Naive B cell (primary cell): ENCODE measurements around the gene SYNGR3. TPM values are rescaled to one million over a fixed set of nuclear protein-coding genes. Genes with fewer than 3 reads are reported as not detected.
"Not testable (repeated sequence)": the region's sequence is repeated elsewhere in the genome, so short reads cannot be mapped to it uniquely, and the experiment has no call there.

Source experiments
- ATAC-seq, 2 donors: fragments of 150-1000 bp; cut with Tn5 transposase; 2 replicates each; pipeline ENCODE4 v1.10.0; 2021; ENCODE audit warnings: low read depth in 2 of 2, mild to moderate bottlenecking in 2 of 2, moderate library complexity in 2 of 2
- DNase-seq: peaks from one replicate; pipeline ENCODE4 v3.0.0; 2022
- H3K27ac Mint-ChIP-seq, 6 donors: one replicate each; pipeline ENCODE4 v1.8.0; 2020 to 2022; ENCODE audit warnings: mild to moderate bottlenecking in 6 of 6, mixed read lengths in 6 of 6, moderate library complexity in 5 of 6, inconsistent platforms in 2 of 6
- H3K27me3 Mint-ChIP-seq, 3 donors: one replicate each; pipeline ENCODE4 v1.8.0; 2021 to 2022; ENCODE audit warnings: mixed read lengths in 3 of 3, mild to moderate bottlenecking in 1 of 3
- H3K36me3 Mint-ChIP-seq, 2 donors: one replicate each; pipeline ENCODE4 v1.8.0; 2020 to 2022; ENCODE audit warnings: mixed read lengths in 2 of 2, inconsistent platforms in 1 of 2, mild to moderate bottlenecking in 1 of 2
- H3K4me1 Mint-ChIP-seq, 3 donors: one replicate each; pipeline ENCODE4 v1.8.0; 2020 to 2022; ENCODE audit warnings: mixed read lengths in 3 of 3, inconsistent platforms in 1 of 3, mild to moderate bottlenecking in 1 of 3, moderate library complexity in 1 of 3
- H3K4me3 Mint-ChIP-seq, 8 donors: one replicate each; pipeline ENCODE4 v1.8.0; 2020 to 2022; ENCODE audit warnings: mild to moderate bottlenecking in 8 of 8, mixed read lengths in 8 of 8, moderate library complexity in 8 of 8, inconsistent platforms in 2 of 8
- H3K9me3 Mint-ChIP-seq, 7 donors: one replicate each; pipeline ENCODE4 v1.8.0; 2020 to 2022; ENCODE audit warnings: mixed read lengths in 7 of 7, mild to moderate bottlenecking in 5 of 7, inconsistent platforms in 2 of 7, moderate library complexity in 1 of 7
- polyA plus RNA-seq, 6 donors: library from polyadenylated mRNA; unstranded; fragments of 300-500 nt; fragmentation: Illumina TruSeq; gene quantifications; one replicate each; pipeline ENCODE4 v1.2.3, GENCODE V29; 2021; ENCODE audit warnings: low read depth in 6 of 6

Gene SYNGR3
- polyA plus RNA-seq, 6 donors from 2014 or later, result 1.5 to 4.1 (median 2.8) TPM; not detected in 1

DNA sequence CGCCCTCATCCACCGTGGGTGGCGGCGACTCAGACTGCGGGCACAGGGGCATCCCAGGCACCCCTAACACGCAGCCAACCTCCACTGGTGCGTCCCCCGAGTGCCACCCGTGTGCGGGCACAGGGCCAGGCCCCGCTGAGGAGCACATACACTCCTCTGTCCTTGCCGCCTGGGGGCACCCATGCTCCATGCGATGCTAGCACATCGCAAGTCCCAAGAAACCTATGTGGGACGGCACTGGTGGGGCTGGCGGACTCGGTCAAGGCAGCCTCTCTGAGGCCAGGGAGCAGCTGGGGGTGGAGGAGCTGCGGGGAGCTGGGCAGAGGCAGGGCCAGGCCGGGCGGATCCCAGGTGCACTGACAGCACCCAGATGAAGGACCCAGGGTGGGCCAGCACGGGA lies 15.9 kb downstream of the SYNGR3 start:
- Mint-ChIP-seq H3K4me3 (peak overlapping the region in 3 of 8 donors; percentile 42 to 74 (median 50)), H3K9me3 (no peaks in the 10 kb centered on the region), H3K27me3 (no peaks in the 10 kb centered on the region), H3K27ac (peak overlapping the region in 1 of 6 donors; percentile 29), H3K4me1 (peaks cover 38 to 58% (median 38%) of the 10 kb centered on the region in 3 donors), H3K36me3 (no peaks in the 10 kb centered on the region)
- ATAC-seq (no peak), DNase-seq (no peak)

DNA sequence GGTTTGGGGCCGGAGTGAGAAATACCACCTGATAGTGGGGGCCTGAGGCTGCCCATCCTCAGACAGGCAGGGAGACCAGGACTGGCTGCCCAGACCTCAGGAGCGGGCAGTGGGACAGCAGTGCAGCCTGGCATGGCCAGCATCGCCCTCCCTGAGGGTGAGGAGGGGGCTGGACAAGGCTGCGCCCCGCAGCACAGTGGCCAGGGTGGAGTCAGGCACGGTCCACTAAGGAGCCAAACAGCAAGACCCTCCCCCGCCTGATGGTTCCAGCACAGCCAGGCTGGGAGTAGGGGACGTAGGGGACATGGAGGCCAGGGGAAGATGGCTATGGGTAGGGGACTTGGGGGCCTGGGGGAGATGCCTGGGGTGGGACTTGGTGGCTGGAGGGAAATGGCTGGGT lies 16.5 kb downstream of the SYNGR3 start:
- ATAC-seq, result no peak
- peaks cover 38 to 58% (median 38%) of the 10 kb centered on the region in 3 donors for H3K4me1 Mint-ChIP-seq
- no peaks in the 10 kb centered on the region for H3K27me3 Mint-ChIP-seq
- H3K9me3 Mint-ChIP-seq, result no peaks in the 10 kb centered on the region
- H3K27ac Mint-ChIP-seq, result peak overlapping the region in 2 of 6 donors; percentile 71 to 81
- H3K36me3 Mint-ChIP-seq, result no peaks in the 10 kb centered on the region
- DNase-seq, result no peak
- H3K4me3 Mint-ChIP-seq, result peak overlapping the region in 5 of 8 donors; percentile 22 to 74 (median 51)

DNA sequence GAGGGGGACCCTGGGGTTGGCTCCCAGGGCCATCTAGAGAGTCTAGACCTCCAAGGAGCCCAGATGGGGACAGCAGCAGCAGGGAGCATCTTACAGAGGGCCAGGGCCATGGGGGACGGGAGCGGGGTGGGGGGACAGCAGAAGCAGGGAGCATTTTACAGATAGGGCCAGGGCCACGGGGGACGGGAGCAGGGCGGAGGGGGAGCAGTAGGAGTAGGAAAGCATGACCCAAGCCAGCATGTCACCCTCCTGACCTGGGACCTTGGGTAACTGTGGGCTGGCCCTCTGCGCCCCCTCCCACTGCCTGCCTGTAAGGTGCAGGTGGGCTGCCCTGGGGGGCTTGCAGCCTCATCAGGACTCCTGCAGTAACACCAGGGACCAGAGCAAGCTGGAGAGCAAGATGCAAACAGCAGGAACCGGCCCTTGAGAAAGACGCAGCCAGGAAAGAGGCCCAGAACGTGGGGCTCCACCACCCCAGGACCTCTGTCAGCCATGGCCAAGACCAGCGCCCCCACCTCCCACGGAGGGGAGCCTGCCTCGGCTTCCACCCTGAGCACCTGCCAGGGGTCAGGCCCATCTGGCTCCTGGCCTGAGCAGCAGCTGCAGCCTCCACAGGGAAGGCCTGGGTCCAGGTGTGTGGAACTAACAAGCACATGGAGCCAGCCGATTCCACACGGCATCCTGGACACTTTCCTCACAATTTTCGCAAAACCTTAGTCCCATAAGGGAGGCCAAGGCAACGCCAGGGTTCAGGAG lies 17.5 kb downstream of the SYNGR3 start:
- H3K4me1 Mint-ChIP-seq, result peaks cover 38 to 58% (median 38%) of the 10 kb centered on the region in 3 donors
- H3K9me3 Mint-ChIP-seq, result no peaks in the 10 kb centered on the region
- no peaks in the 10 kb centered on the region for H3K36me3 Mint-ChIP-seq
- ATAC-seq, result no peak
- DNase-seq, result no peak
- H3K27ac Mint-ChIP-seq, result peak overlapping the region in 1 of 6 donors; percentile 60
- H3K4me3 Mint-ChIP-seq, result peak overlapping the region; percentile 72 to 89 (median 79)
- no peaks in the 10 kb centered on the region for H3K27me3 Mint-ChIP-seq

DNA sequence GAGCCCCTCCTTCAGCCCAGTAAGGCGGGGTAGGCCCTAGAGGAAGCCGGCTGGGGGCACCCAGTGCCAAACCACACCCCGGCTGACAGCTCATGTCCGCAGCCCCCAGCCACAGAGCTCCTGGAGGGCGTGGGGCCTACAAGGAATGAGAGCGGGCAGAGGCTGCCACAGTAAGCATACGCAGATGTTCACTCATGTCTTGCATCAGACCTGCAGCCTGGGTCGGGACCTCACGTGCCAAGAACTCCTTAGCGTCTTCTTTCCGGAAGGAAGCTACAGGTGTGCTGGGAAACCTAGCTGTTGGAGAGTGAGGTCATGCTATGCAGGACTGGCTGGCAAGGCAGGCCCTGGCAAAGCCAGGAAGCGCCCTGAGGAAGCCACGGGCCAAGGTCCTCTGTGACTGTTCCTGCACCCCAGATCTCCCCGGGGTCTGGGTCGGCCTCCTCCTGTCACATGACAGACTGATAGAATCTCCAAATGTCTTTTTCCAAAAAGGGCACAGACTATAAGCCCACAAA lies 18.3 kb downstream of the SYNGR3 start:
- DNase-seq (no peak), ATAC-seq (no peak)
- no peaks in the 10 kb centered on the region for H3K9me3 Mint-ChIP-seq
- no peaks in the 10 kb centered on the region for H3K27me3 Mint-ChIP-seq
- peaks cover 38 to 58% (median 38%) of the 10 kb centered on the region in 3 donors for H3K4me1 Mint-ChIP-seq
- H3K27ac Mint-ChIP-seq, result peak overlapping the region in 4 of 6 donors; percentile 5 to 60 (median 10)
- H3K4me3 Mint-ChIP-seq, result peak overlapping the region; percentile 72 to 93 (median 82)
- no peaks in the 10 kb centered on the region for H3K36me3 Mint-ChIP-seq

DNA sequence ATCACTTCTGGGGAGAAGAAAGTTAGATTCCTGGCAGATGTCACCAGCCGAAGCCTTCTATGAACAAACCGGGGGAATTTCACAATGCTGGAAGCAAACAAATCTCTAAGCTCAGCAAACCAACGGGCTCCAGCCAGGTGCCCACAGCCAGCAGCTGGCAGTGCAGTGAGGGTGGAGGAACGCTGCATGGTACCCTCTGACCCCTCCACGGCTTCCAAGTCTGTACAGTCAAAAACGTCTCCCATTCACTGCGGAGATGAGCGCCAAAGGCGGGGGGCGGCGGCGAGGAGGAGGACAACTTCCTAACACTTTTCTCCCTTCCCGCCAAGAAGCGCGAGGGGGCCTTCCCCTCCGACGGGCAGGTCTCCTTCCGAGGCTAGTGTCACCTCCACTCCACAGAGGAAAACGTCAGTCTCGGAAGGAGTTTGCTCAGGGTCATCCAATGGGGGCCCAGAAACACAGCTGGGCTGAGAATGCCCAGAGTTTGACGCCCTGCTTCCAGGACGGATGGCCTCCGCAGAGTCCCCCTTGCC lies 18.9 kb downstream of the SYNGR3 start:
- DNase-seq, result no peak

DNA sequence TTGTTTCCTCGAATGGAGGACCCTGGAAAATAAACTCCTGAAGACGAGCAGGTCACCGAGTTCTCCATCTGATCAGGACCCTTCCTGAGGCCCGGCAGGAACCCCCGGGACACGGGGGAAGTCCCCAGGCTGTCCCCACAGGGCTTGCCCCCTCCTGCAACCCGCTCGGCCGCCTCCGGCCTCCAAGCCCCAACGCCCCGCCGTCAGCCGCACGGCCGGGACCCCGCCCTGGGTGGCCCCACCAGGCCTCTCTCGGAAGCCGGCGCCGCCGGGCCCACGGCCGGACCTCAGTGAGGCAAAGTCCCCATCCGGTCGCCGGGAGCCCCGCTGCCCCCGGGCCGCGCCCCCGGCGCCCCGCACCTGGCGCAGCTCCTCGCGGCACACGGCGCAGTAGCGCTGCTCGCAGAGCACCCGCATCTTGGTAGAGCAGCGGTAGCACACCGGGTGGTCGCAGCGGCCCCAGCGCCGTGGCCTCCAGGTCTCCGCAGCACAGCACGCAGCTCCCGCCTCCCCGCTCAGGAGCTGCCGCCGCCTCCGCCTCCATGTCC lies 19.5 kb downstream of the SYNGR3 start:
- DNase-seq (no peak), ATAC-seq (peak; percentile 47 to 50)
- no peaks in the 10 kb centered on the region for H3K27me3 Mint-ChIP-seq
- H3K9me3 Mint-ChIP-seq, result no peaks in the 10 kb centered on the region
- peak overlapping the region; percentile 65 to 93 (median 82) for H3K4me3 Mint-ChIP-seq
- peaks cover 38 to 54% (median 38%) of the 10 kb centered on the region in 3 donors for H3K4me1 Mint-ChIP-seq
- H3K36me3 Mint-ChIP-seq, result no peaks in the 10 kb centered on the region
- H3K27ac Mint-ChIP-seq, result peak overlapping the region in 4 of 6 donors; percentile 17 to 90 (median 43)

More for the DNA sequence above, 18.9 kb downstream of the SYNGR3 start:
- Mint-ChIP-seq H3K36me3 (no peaks in the 10 kb centered on the region), H3K4me1 (peaks cover 38 to 58% (median 38%) of the 10 kb centered on the region in 3 donors), H3K4me3 (peak overlapping the region; percentile 65 to 93 (median 82)), H3K9me3 (no peaks in the 10 kb centered on the region), H3K27ac (peak overlapping the region; percentile 10 to 60 (median 34)), H3K27me3 (no peaks in the 10 kb centered on the region)
- no peak for ATAC-seq

DNA sequence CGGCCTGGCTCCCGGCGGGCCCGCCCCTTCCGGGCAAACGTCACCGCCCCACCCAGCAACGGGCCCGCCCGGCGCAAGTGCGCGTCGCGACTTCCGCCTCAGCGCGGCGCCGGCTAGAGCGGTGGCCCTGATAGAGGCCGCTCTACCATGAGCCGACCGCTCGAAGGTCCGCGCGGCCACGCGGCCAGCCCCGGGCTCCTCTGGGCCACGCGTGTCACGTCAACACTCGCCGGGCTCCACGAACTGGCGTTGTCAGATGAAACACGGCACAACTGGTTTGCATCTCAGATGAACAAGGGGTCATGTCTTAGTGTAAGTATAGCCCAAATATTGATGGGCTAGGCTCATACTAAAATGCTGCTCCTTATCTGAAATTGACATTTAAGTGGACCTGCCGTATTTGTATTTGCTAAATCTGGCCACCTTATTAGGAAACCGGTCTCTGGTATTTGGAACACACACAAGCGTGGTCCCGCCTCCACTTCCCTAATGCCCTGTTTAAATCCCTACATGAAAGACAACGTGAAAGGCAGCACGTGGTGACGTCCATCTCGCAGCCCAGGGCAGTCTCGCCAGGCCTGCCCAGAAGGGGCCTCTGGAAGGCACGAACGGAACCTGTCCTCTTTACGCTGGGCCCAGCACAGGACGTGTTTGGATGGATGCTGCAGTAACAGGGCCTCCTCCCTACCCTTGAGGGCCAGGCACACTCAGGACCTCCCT lies 20.2 kb downstream of the SYNGR3 start, which contains the start of gene ZNF598:
Gene ZNF598, minus strand, starts transcription at position 31 of the 720 bp plus-strand sequence.
- DNase-seq, result peak; percentile 80
- Mint-ChIP-seq H3K36me3 (no peaks in the 10 kb centered on the region), H3K4me3 (peak within 1 kb of the TSS; percentile 81 to 97 (median 93))

DNA sequence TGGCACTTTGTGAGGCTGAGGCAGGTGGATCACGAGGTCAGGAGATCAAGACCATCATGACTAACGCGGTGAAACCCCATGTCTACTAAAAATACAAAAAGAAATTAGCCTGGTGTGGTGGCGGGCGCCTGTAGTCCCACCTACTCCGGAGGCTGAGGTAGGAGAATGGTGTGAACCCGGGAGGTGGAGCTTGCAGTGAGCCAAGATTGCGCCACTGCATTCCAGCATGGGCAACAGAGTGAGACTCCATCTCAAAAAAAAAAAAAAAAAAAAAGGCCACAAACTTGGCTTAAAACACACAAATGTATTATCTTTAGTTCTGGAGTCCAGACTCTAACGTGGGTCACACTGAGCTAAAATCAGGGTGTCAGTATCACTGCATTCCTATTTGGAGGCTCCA lies 22.0 kb downstream of the SYNGR3 start:
- not testable (repeated sequence) for ATAC-seq, H3K36me3 Mint-ChIP-seq, H3K9me3 Mint-ChIP-seq, DNase-seq, H3K27me3 Mint-ChIP-seq
- Mint-ChIP-seq H3K4me1 (peaks cover 24 to 29% (median 27%) of the 10 kb centered on the region in 3 donors), H3K4me3 (peak overlapping the region in 2 of 8 donors; percentile 9 to 41), H3K27ac (peak overlapping the region in 1 of 6 donors; percentile 51)

More for the DNA sequence above, 20.2 kb downstream of the SYNGR3 start, which contains the start of gene ZNF598:
- Mint-ChIP-seq H3K27ac (peak within 1 kb of the TSS; percentile 90 to 98 (median 97)), H3K9me3 (no peaks in the 10 kb centered on the region), H3K27me3 (no peaks in the 10 kb centered on the region), H3K4me1 (peaks cover 38 to 47% (median 38%) of the 10 kb centered on the region in 3 donors)
- ATAC-seq, result peak; percentile 96 to 97

DNA sequence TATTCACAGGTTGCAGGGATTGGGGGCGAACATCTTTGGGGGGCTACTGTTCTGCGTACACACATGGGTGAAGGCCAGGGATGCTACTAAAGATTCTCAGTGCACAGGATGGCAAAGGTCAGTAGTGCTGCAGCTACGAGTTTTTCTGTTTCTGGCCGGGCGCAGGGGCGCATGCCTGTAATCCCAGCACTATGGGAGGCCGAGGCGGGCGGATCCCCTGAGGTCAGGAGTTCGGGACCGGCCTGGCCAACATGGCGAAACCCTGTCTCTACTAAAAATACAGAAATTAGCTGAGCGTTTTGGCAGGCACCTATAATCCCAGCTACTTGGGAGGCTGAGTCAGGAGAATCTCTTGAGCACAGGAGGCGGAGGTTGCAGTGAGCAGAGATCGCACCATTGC lies 23.8 kb downstream of the SYNGR3 start:
- peaks cover 0 to 14% (median 9%) of the 10 kb centered on the region in 3 donors for H3K27me3 Mint-ChIP-seq
- ATAC-seq, result no peak
- H3K4me3 Mint-ChIP-seq, result peak overlapping the region in 2 of 8 donors; percentile 33 to 57
- peak overlapping the region in 1 of 6 donors; percentile 83 for H3K27ac Mint-ChIP-seq
- peaks cover 8 to 11% (median 11%) of the 10 kb centered on the region in 3 donors for H3K4me1 Mint-ChIP-seq
- H3K36me3 Mint-ChIP-seq, result no peaks in the 10 kb centered on the region
- no peak for DNase-seq
- H3K9me3 Mint-ChIP-seq, result no peaks in the 10 kb centered on the region

DNA sequence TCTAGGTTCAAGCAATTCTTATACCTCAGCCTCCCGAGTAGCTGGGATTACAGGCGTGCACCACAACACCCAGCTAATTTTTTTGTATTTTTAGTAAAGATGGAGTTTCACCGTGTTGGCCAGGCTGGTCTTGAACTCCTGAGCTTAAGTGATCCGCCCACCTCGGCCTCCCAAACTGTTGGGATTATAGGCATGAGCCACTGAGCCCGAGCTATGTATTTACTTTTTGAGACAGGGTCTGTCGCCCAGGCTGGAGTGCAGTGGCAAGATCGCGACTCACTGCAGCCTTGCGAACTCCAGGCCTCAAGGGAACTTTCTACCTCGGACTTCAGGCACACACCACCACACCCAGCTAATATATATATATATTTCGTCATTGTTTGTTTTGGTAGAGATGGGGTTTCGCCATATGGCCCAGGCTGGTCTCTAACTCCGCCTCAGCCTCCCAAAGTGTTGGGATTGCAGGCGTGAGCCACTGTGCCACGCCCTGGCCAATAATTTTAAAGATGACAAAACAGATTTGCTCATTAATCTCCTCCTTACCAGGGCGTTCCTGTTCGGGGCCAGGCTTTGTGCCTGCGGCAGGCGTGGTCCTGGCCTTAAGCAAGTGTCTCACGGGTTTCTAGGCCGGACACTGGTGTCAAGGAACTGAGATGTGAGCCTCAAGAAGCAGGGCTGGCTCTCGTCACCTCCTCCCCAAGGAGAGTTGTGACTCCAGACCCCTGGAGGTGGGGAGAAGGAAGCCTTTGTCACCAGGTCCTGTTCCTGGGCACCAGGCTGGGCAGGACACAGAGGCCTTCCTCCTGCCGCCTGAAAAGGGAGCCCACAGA lies 25.6 kb downstream of the SYNGR3 start:
- DNase-seq, result no peak
- no peaks in the 10 kb centered on the region for H3K36me3 Mint-ChIP-seq
- peak overlapping the region in 1 of 8 donors; percentile 60 for H3K4me3 Mint-ChIP-seq
- no peaks in the 10 kb centered on the region for H3K9me3 Mint-ChIP-seq
- no peak for ATAC-seq
- H3K27ac Mint-ChIP-seq, result peak overlapping the region in 1 of 6 donors; percentile 9
- peaks cover 0 to 24% (median 16%) of the 10 kb centered on the region in 3 donors for H3K27me3 Mint-ChIP-seq
- H3K4me1 Mint-ChIP-seq, result peaks cover 0 to 2% (median under 1%) of the 10 kb centered on the region in 3 donors

DNA sequence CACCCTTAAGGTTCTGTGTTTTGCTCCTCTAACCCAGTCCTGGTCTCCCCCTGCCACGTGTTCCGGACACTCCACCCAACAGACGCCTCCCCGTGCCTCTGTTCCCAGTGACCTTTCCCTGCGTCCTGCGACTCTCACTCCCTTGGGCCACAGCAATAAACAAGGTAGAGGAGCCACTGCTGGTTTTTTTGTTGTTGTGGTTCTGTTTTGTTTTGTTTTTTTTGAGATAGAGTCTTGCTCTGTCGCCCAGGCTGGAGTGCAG lies 26.1 kb downstream of the SYNGR3 start:
- Mint-ChIP-seq H3K9me3 (no peaks in the 10 kb centered on the region), H3K4me1 (peaks cover 0 to 5% (median 5%) of the 10 kb centered on the region in 3 donors), H3K27me3 (peaks cover 0 to 30% (median 16%) of the 10 kb centered on the region in 3 donors), H3K27ac (no peak overlapping the region), H3K4me3 (no peak overlapping the region), H3K36me3 (no peaks in the 10 kb centered on the region)
- DNase-seq, result no peak
- ATAC-seq, result no peak

DNA sequence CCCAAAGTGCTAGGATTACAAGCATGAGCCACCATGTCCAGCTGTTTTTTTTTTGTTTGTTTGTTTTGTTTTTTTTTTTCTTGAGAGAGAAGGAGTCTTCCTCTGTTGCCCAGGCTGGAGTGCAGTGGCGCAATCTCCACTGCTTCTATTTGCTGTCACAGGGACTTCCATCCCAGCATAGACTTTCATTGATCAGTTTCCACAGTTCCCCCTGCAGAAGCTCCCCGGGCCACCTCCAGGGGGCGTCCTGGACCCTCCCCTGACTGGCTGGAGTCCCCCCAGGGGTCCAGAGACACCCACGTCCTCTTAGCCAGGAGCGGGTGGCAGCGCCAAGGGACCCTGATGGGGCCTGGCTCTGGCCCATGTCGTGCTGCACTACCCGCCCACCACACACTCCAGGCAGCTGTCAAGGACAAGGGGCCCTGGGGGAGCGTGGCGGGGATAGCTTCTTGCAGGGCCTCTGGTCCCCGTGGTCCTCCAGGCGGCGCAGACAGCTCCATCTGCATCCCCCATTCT lies 26.7 kb downstream of the SYNGR3 start:
- peaks cover 0 to 36% (median 20%) of the 10 kb centered on the region in 3 donors for H3K27me3 Mint-ChIP-seq
- H3K36me3 Mint-ChIP-seq, result no peaks in the 10 kb centered on the region
- DNase-seq (no peak), ATAC-seq (no peak)
- H3K27ac Mint-ChIP-seq, result no peak overlapping the region
- H3K4me1 Mint-ChIP-seq, result peaks cover 0 to 8% (median 5%) of the 10 kb centered on the region in 3 donors
- no peaks in the 10 kb centered on the region for H3K9me3 Mint-ChIP-seq
- no peak overlapping the region for H3K4me3 Mint-ChIP-seq
